IPS-18a (cell line): ENCODE data around the gene CUL4A.

Source experiments
- H3K27ac ChIP-seq: one replicate; pipeline ENCODE4 v1.5.1; 2013; ENCODE audit warnings: low read length
- H3K27me3 ChIP-seq: one replicate; pipeline ENCODE4 v1.6.1; 2013; ENCODE audit warnings: mild to moderate bottlenecking, low read length; ENCODE audit not compliant: control insufficient read depth, insufficient read depth
- H3K36me3 ChIP-seq: one replicate; pipeline ENCODE4 v1.6.1; 2013; ENCODE audit warnings: low read depth, low read length; ENCODE audit not compliant: control insufficient read depth
- H3K4me1 ChIP-seq: one replicate; pipeline ENCODE4 v1.6.1; 2013; ENCODE audit warnings: low read depth, low read length; ENCODE audit not compliant: control insufficient read depth
- H3K4me3 ChIP-seq: one replicate; pipeline ENCODE4 v1.5.1; 2013; ENCODE audit warnings: low read length
- H3K9ac ChIP-seq: one replicate; pipeline ENCODE4 v1.6.1; 2013; ENCODE audit warnings: mild to moderate bottlenecking, low read length, moderate library complexity
- H3K9me3 ChIP-seq: one replicate; pipeline ENCODE4 v1.6.1; 2013; ENCODE audit warnings: low read depth, low read length; ENCODE audit not compliant: control insufficient read depth

Gene CUL4A

DNA sequence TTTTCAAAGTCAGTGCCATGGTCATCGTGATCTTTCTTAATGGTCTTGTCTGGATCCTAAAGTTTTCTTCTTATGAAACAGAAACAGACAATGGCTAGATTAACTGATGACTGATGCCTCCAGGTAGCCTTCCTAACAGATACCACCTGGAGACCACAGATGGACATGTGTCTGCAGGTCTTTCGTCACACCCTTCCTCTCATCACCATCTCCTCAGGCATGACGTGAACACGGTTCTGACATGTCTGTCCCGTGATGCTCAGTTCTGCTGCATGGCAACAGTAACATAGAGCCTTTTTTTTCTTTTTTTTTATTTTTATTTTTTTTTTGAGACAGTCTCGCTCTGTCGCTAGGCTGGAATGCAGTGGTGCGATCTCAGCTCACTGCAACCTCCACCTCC lies 74.5 kb downstream of the CUL4A start:
- no peak overlapping the region for H3K9ac ChIP-seq
- no peaks in the 10 kb centered on the region for H3K36me3 ChIP-seq
- no peaks in the 10 kb centered on the region for H3K4me1 ChIP-seq
- H3K9me3 ChIP-seq: no peaks in the 10 kb centered on the region
- H3K27me3 ChIP-seq: peaks cover 5% of the 10 kb centered on the region
- no peak overlapping the region for H3K27ac ChIP-seq
- H3K4me3 ChIP-seq: no peak overlapping the region

GRCh38 chr13:113288880-113289279 lies 79.5 kb downstream of the CUL4A start:
- peaks cover 7% of the 10 kb centered on the region for H3K4me1 ChIP-seq

DNA sequence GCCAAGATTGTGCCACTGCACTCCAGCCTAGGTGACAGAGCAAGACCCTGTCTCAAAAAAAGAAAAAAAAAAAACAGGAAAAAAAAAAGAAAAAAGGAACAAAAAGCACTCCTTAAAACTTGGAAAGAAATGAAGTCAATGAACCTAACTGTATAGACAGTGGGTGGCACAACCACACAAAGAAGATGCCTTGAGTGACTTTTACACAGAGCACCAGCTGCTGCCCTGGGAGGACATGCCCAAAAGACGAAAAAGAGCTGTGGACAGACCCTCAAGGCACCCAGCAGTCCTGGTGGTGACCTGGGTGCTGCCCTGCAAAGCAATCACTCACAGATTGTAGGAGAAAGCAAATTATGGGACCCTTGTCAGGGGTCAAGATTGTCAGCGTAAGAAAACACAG lies 81.7 kb downstream of the CUL4A start:
- Histone ChIP-seq H3K4me1 (peaks cover 7% of the 10 kb centered on the region), H3K4me3 (no peak overlapping the region), H3K36me3 (no peaks in the 10 kb centered on the region), H3K27ac (no peak overlapping the region), H3K27me3 (peaks cover 24% of the 10 kb centered on the region), H3K9ac (no peak overlapping the region), H3K9me3 (no peaks in the 10 kb centered on the region)

More at GRCh38 chr13:113288880-113289279, 79.5 kb downstream of the CUL4A start:
- H3K4me3 ChIP-seq: no peak overlapping the region
- no peak overlapping the region for H3K27ac ChIP-seq
- no peak overlapping the region for H3K9ac ChIP-seq
- H3K36me3 ChIP-seq: no peaks in the 10 kb centered on the region
- H3K27me3 ChIP-seq: peaks cover 24% of the 10 kb centered on the region
- no peaks in the 10 kb centered on the region for H3K9me3 ChIP-seq

- Histone ChIP-seq H3K4me1 (peaks cover 7% of the 10 kb centered on the region), H3K9ac (no peak overlapping the region), H3K27me3 (peaks cover 24% of the 10 kb centered on the region), H3K27ac (no peak overlapping the region), H3K9me3 (no peaks in the 10 kb centered on the region), H3K36me3 (no peaks in the 10 kb centered on the region), H3K4me3 (peak overlapping the region; percentile 44)
Measured at GRCh38 chr13:113292021-113292862, 82.8 kb downstream of the CUL4A start.

DNA sequence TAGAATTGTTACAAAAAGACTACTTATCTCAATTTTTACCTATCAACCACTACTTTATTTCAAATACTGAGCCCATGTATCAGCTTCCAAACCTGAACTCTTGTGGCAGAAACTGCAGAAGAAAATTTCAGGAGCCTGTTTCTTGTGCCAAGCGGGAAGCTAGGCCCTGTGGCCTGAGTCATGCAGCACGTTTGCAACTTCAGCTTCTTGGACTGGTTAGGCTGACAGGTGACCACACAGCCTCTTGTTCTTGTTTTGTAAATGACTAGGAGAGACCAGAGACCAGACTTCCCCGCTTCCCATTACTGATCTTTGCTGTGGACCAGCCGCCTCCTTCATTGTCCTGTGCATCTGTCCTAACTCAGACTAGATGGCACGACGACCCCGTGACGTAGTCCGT lies 84.3 kb downstream of the CUL4A start:
- Histone ChIP-seq H3K4me3 (no peak overlapping the region), H3K36me3 (no peaks in the 10 kb centered on the region), H3K27ac (no peak overlapping the region), H3K9me3 (no peaks in the 10 kb centered on the region), H3K9ac (no peak overlapping the region), H3K4me1 (peaks cover 12% of the 10 kb centered on the region), H3K27me3 (peaks cover 24% of the 10 kb centered on the region)

DNA sequence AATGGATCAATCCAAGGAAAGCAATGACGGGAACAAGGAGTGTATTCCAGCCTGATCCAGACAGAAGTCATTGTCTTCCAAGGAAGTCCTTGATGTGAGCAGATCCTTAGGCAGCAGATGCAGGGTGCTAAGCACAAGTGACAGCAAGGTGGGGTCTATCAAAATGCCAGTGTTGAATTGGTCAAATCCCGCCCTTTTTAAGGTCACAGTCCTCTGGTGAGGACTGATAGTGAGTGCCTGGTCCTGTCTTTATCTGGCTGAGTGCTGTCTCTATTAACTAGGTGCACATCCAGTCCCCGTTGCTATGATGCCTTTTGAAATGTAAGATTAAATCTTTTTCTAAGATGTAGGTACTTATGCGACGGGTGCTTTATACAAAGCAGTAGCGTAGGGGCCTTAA lies 86.4 kb downstream of the CUL4A start:
- Histone ChIP-seq H3K27me3 (peaks cover 17% of the 10 kb centered on the region), H3K4me3 (no peak overlapping the region), H3K4me1 (peaks cover 12% of the 10 kb centered on the region), H3K36me3 (no peaks in the 10 kb centered on the region), H3K9me3 (no peaks in the 10 kb centered on the region), H3K27ac (no peak overlapping the region), H3K9ac (no peak overlapping the region)

DNA sequence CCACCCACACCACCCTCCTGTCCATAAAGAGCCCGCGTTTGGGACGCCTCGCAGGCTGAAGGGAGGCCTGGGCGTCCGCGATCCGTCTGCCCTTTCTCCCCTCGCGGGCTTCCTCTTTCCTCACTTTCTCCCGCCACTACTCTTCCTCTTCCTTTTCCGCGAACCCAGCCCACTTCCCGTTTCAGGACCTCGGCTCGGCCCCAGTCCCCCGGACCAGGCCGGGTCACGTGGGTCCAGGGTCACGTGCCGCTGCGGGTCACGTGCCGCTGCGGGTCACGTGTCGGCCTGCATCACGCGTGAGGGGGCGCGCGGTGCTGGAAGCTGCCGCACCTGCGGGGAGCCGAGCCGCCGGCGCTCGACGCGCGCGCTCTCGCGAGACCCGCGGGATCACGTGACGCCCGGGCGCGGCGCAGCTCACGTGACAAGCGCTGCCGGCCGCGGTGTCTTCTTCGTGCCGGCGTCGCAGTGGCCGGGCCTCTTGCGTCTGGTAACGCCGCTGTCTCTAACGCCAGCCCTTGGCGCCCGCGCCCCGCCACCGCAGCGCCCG lies 87.5 kb downstream of the CUL4A start, which contains the start of gene LAMP1:
LAMP1 (plus strand) TSS at position 417 of the 547 bp plus-strand sequence. CDS start 196 bp downstream, outside the sequence.
- H3K27ac ChIP-seq: no peak within 1 kb of the TSS
- peak within 1 kb of the TSS; percentile 90 for H3K9ac ChIP-seq
- no peaks in the 10 kb centered on the region for H3K36me3 ChIP-seq
- peaks cover 6% of the 10 kb centered on the region for H3K27me3 ChIP-seq
- H3K4me3 ChIP-seq: peak within 1 kb of the TSS; percentile 94
- peaks cover 9% of the 10 kb centered on the region for H3K4me1 ChIP-seq
- H3K9me3 ChIP-seq: no peaks in the 10 kb centered on the region

- Histone ChIP-seq H3K4me3 (peak overlapping the region; percentile 94), H3K4me1 (peaks cover 5% of the 10 kb centered on the region), H3K9me3 (no peaks in the 10 kb centered on the region), H3K9ac (peak overlapping the region; percentile 90), H3K27ac (no peak overlapping the region), H3K36me3 (no peaks in the 10 kb centered on the region), H3K27me3 (peaks cover under 1% of the 10 kb centered on the region)
Measured at GRCh38 chr13:113297370-113298042, 88.1 kb downstream of the CUL4A start.

DNA sequence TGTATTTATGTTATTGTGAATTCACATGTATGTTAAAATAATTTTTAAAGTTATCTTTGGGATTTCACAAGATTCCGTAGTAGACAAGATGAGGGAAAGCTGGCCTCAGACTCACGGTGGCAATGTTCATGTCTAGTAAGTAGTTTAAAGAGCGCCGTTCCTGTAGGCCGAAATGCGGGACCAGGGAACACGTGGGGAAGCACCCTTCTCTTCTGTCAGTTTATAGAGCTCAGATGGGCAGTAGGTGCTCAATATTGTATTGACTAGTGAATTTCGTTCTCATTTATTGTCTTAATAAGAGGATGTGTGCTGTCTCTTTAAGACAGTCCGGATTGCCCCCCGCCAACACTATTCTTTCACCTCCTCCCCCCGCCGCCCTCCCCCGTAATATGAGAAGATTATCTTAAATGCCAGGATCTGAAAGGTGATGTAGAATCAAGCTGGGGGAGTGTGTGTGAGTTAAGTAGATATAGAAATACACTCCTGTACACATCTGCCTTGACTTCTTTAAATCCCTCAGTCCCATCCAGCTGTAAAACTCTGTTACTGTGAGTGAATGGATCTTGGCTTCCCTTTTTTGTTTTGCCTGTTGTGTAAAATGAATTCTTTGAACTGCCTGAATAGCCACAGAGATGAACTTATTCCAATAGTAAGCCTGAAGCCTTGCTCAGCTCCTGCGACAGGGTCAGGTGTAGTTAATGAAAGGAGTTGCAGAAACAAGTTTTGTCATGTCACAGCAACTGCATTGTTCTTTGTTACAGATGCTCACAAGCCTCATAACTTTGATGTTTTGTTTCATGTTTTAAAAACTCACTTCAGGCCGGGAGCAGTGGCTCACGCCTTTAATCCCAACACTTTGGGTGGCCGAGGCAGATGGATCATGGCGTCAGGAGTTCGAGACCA lies 88.9 kb downstream of the CUL4A start:
- Histone ChIP-seq H3K27ac (no peak overlapping the region), H3K36me3 (no peaks in the 10 kb centered on the region), H3K9me3 (no peaks in the 10 kb centered on the region), H3K9ac (peak overlapping the region; percentile 90), H3K4me1 (peaks cover 5% of the 10 kb centered on the region), H3K4me3 (peak overlapping the region; percentile 94), H3K27me3 (no peaks in the 10 kb centered on the region)

DNA sequence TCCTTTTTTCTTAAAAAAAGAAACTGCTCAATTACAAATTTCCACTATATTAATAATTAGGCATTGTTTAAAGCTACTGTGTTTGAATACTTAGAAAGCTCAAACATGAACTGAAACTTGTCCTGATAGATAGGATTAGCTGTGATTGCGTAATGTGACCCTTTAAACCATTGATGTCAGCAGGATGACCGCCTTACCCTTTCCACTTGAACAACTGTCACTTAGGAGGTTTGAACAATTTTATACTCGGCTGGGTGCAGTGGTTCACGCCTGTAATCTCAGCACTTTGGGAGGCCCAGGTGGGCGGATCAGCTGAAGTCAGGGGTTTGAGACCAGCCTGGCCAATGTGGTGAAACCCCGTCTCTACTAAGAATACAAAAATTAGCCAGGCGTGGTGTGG lies 90.5 kb downstream of the CUL4A start:
- no peaks in the 10 kb centered on the region for H3K9me3 ChIP-seq
- H3K27ac ChIP-seq: no peak overlapping the region
- H3K27me3 ChIP-seq: no peaks in the 10 kb centered on the region
- H3K4me3 ChIP-seq: no peak overlapping the region
- H3K9ac ChIP-seq: no peak overlapping the region
- peaks cover 5% of the 10 kb centered on the region for H3K4me1 ChIP-seq
- no peaks in the 10 kb centered on the region for H3K36me3 ChIP-seq

DNA sequence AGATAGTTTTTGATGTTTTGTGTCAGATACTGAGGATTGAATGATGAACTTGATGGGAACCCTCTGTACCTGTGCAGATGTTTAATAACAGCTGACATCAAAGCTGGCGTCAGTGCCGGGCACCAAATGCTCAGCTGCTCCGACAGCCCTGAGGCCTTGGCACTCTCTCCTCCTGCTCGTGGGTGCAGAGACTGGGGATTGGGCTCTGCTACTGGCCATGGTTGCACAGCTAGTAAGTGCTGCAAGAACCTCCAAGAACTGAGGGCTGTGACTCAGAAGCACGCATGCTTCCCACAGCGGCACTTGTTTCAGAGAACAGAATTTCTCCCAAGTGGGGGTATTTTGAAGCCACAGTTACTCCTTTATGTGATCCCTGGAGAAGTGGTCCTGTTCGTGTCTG lies 93.6 kb downstream of the CUL4A start:
- no peak overlapping the region for H3K4me3 ChIP-seq
- peaks cover 5% of the 10 kb centered on the region for H3K4me1 ChIP-seq
- no peak overlapping the region for H3K27ac ChIP-seq
- H3K27me3 ChIP-seq: no peaks in the 10 kb centered on the region
- H3K36me3 ChIP-seq: no peaks in the 10 kb centered on the region
- H3K9me3 ChIP-seq: no peaks in the 10 kb centered on the region
- H3K9ac ChIP-seq: no peak overlapping the region
